H1 (cell line): ENCODE measurements around the gene CAPN6. TPM values are rescaled to one million over a fixed set of nuclear protein-coding genes. Genes with fewer than 3 reads are reported as not detected.

Experiments used
- ATF3 ChIP-seq: IDR thresholded peaks from 2 replicates; pipeline ENCODE4 v1.6.1; 2011; ENCODE audit warnings: low read depth, mild to moderate bottlenecking, low read length; ENCODE audit not compliant: insufficient read depth
- JUND ChIP-seq: IDR thresholded peaks from 2 replicates; pipeline ENCODE4 v1.6.1; 2011; ENCODE audit warnings: mild to moderate bottlenecking, improper control_type of control experiment, low read length
- polyA plus RNA-seq, 7 experiments: library from polyadenylated mRNA; depleted of rRNA in 3 of 7; stranded (reverse) in 5 of 7; unstranded in 2 of 7; fragments of >200 nt in 5 of 7; fragments of 200-250 nt in 2 of 7; gene quantifications; 1 replicate in 5 of 7; 2 replicates in 1 of 7; 4 replicates in 1 of 7; pipeline versions ENCODE4 v1.2.1 to v1.2.3, GENCODE V29; 2011 to 2013; ENCODE audit warnings: missing spikeins in 2 of 7, mixed read lengths in 2 of 7
- total RNA-seq: library from RNA; stranded (reverse); fragmentation: NEBNext Ultra II Directional; extraction: Animal tissue kit (Norgen Biotek cat#: 25700); gene quantifications from 2 replicates; pipeline ENCODE4 v1.2.1, GENCODE V29; 2021
- TF ChIP-seq, protein P1 (sequence below): IDR thresholded peaks from 2 replicates; pipeline ENCODE4 v1.6.1; 2012; ENCODE audit warnings: inconsistent platforms

CAPN6 gene
- total and polyA plus RNA-seq, 2 of the 8 experiments (the other 6 are each of a cell fraction or from before 2014, with no cell fraction given): 5.3 to 10.6 TPM

DNA sequence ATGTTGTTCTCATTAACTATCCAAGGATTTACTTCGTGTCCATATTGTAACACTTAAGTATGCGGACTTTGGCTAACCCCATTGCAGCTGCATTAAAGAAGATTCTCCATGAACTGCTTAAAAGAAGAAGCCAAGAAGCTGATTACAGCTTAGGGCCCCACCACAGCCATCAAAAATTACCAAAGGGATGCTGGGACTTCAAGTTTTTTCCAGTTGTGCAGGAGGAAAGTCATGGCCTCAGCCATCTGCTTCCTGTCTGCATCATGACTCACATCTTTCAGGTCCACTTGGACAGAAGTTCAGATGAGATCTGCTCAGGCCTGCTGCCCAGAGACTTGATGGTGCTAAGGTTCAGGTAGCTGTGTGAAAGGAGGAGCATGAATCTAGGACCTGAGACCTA lies 38.8 kb upstream of the CAPN6 start (continued):
- TF ChIP-seq ATF3 (no peak), JUND (no peak)
- TF ChIP-seq, protein P1, sequence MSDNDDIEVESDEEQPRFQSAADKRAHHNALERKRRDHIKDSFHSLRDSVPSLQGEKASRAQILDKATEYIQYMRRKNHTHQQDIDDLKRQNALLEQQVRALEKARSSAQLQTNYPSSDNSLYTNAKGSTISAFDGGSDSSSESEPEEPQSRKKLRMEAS: no peak
